WTC11 (cell line): Measurements from ENCODE around the gene METTL23. TPM values are rescaled to one million over a fixed set of nuclear protein-coding genes. Genes with fewer than 3 reads are reported as not detected.
A peak's percentile ranks its signal among the peaks of the same experiment; 100 is the strongest.

Source experiments
- ATAC-seq: fragments of 200-7000 bp; cut with Tn5 transposase; 2 replicates; pipeline ENCODE4 v1.10.0; 2021; ENCODE audit warnings: mild to moderate bottlenecking, moderate library complexity
- CTCF ChIA-PET: fragments of 300-600 bp; sonication (Branson Sonifier 250); formaldehyde crosslinking; loops from one replicate; lab custom pipeline; 2021; ENCODE audit warnings: antibody characterized with exemption; lab: Charles Lee
- POLR2A ChIA-PET: fragments of 350-600 bp; sonication (Branson Sonifier 250); formaldehyde crosslinking; loops from one replicate; lab custom pipeline; 2021; ENCODE audit warnings: antibody characterized with exemption; lab: Charles Lee
- DNase-seq: peaks from one replicate; pipeline ENCODE4 v3.0.0; 2021; ENCODE audit warnings: low spot score
- H3K27ac Mint-ChIP-seq: 2 replicates; pipeline ENCODE4 v1.8.0; 2021; ENCODE audit warnings: mixed read lengths
- H3K27me3 Mint-ChIP-seq: 2 replicates; pipeline ENCODE4 v1.8.0; 2021; ENCODE audit warnings: low read depth, mild to moderate bottlenecking, moderate library complexity, mixed read lengths
- H3K36me3 Mint-ChIP-seq: 2 replicates; pipeline ENCODE4 v1.8.0; 2021; ENCODE audit warnings: mixed read lengths
- H3K4me1 Mint-ChIP-seq: 2 replicates; pipeline ENCODE4 v1.8.0; 2022; ENCODE audit warnings: mixed read lengths
- H3K4me3 Mint-ChIP-seq: 2 replicates; pipeline ENCODE4 v1.8.0; 2021; ENCODE audit warnings: mild to moderate bottlenecking, moderate library complexity, mixed read lengths
- H3K9me3 Mint-ChIP-seq: 2 replicates; pipeline ENCODE4 v1.8.0; 2021; ENCODE audit warnings: mixed read lengths
- ATF2 ChIP-seq: sonication (generic); formaldehyde crosslinking; IDR thresholded peaks from 2 replicates; pipeline ENCODE4 v1.8.1; 2022; ENCODE audit warnings: low read depth, missing genetic modification reagents, borderline replicate concordance
- ATF3 ChIP-seq: sonication (generic); formaldehyde crosslinking; conservative IDR thresholded peaks from 2 replicates; pipeline ENCODE4 v1.8.1; 2022; ENCODE audit warnings: mild to moderate bottlenecking, missing genetic modification reagents
- CREB1 ChIP-seq: sonication (generic); formaldehyde crosslinking; IDR thresholded peaks from 2 replicates; pipeline ENCODE4 v1.8.0; 2023; ENCODE audit warnings: mild to moderate bottlenecking, missing genetic modification reagents
- HMGA2 ChIP-seq: fragments of 250-450 bp; sonication (Bioruptor Pico); IDR thresholded peaks from 2 replicates; pipeline ENCODE4 v1.4.0; 2021; ENCODE audit warnings: mild to moderate bottlenecking, moderate library complexity
- IRF2 ChIP-seq: sonication (generic); formaldehyde crosslinking; IDR thresholded peaks from 2 replicates; pipeline ENCODE4 v1.8.0; 2022; ENCODE audit warnings: low read depth, missing genetic modification reagents, borderline replicate concordance
- MYBL2 ChIP-seq: sonication (generic); formaldehyde crosslinking; IDR thresholded peaks from 2 replicates; pipeline ENCODE4 v1.8.1; 2023; ENCODE audit warnings: mild to moderate bottlenecking, moderate library complexity, missing genetic modification reagents
- NFATC4 ChIP-seq: fragments of 250-450 bp; sonication (Bioruptor Pico); IDR thresholded peaks from 2 replicates; pipeline ENCODE4 v1.9.0; 2021; ENCODE audit warnings: mild to moderate bottlenecking
- PRRX2 ChIP-seq: fragments of 250-450 bp; sonication (Bioruptor Pico); IDR thresholded peaks from 2 replicates; pipeline ENCODE4 v1.8.0; 2021; ENCODE audit warnings: mild to moderate bottlenecking
- RELA ChIP-seq: sonication (generic); formaldehyde crosslinking; IDR thresholded peaks from 2 replicates; pipeline ENCODE4 v1.8.1; 2022; ENCODE audit warnings: missing genetic modification reagents, mild to moderate bottlenecking, borderline replicate concordance
- STAT6 ChIP-seq: sonication (generic); formaldehyde crosslinking; conservative IDR thresholded peaks from 2 replicates; pipeline ENCODE4 v1.8.1; 2023; ENCODE audit warnings: mild to moderate bottlenecking, low read depth, missing genetic modification reagents, moderate library complexity
- TEAD4 ChIP-seq: sonication (generic); formaldehyde crosslinking; IDR thresholded peaks from 2 replicates; pipeline ENCODE4 v1.8.0; 2022; ENCODE audit warnings: mild to moderate bottlenecking, missing genetic modification reagents
- USF2 ChIP-seq: sonication (generic); formaldehyde crosslinking; IDR thresholded peaks from 2 replicates; pipeline ENCODE4 v1.8.1; 2023; ENCODE audit warnings: mild to moderate bottlenecking, missing genetic modification reagents, moderate library complexity
- ZNF232 ChIP-seq: sonication (generic); formaldehyde crosslinking; IDR thresholded peaks from 2 replicates; pipeline ENCODE4 v1.8.0; 2022; ENCODE audit warnings: mild to moderate bottlenecking, missing genetic modification reagents
- ZNF263 ChIP-seq: sonication (generic); formaldehyde crosslinking; IDR thresholded peaks from 2 replicates; pipeline ENCODE4 v1.8.1; 2022; ENCODE audit warnings: low read depth, mild to moderate bottlenecking, moderate library complexity, missing genetic modification reagents
- ZNF416 ChIP-seq: fragments of 250-450 bp; sonication (Bioruptor Pico); IDR thresholded peaks from 2 replicates; pipeline ENCODE4 v1.9.0; 2021; ENCODE audit warnings: mild to moderate bottlenecking, inconsistent platforms
- ZNF423 ChIP-seq: fragments of 250-450 bp; sonication (Bioruptor Pico); IDR thresholded peaks from 2 replicates; pipeline ENCODE4 v2.1.2; 2022; ENCODE audit warnings: mild to moderate bottlenecking, moderate library complexity
- ZNF671 ChIP-seq: fragments of 250-450 bp; sonication (Bioruptor Pico); IDR thresholded peaks from 2 replicates; pipeline ENCODE4 v1.8.0; 2021; ENCODE audit warnings: mild to moderate bottlenecking
- total RNA-seq: library from RNA; stranded (reverse); gene quantifications from 3 replicates; pipeline ENCODE4 v1.2.3, GENCODE V29; 2021
- TF ChIP-seq, protein P1 (sequence below): sonication (generic); formaldehyde crosslinking; IDR thresholded peaks from 2 replicates; pipeline ENCODE4 v1.8.1; 2023; ENCODE audit warnings: mild to moderate bottlenecking, missing genetic modification reagents
- TF ChIP-seq, protein P2 (sequence below): sonication (generic); formaldehyde crosslinking; IDR thresholded peaks from 2 replicates; pipeline ENCODE4 v1.8.1; 2023; ENCODE audit warnings: mild to moderate bottlenecking, missing genetic modification reagents, moderate library complexity
- TF ChIP-seq, protein P3 (sequence below): sonication (generic); formaldehyde crosslinking; IDR thresholded peaks from 2 replicates; pipeline ENCODE4 v1.8.1; 2023; ENCODE audit warnings: mild to moderate bottlenecking, moderate library complexity, missing genetic modification reagents

METTL23 gene
- total RNA-seq, 1 experiment from 2014 or later: 48.5 TPM

DNA sequence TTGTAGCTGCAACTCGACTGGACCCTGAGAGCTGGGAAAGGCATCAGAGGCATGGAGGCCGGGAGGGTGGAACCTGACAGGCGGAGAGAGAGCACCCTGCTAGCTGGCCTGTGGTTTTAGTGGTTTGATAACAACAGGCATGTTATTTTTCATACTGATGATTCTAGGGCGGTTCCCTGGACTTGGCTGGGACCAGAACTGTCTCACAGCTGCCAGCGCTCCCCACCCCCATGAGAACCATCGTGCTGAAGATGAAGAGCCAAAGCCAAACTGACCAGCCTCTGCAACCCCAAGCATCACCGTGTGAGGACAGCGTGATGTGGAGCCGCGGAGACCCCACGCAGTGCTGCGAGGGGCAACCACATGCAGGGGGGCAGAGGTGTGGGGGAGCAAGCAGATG, 44.3 kb upstream of the METTL23 start:
- Mint-ChIP-seq H3K36me3 (no peaks in the 10 kb centered on the region), H3K9me3 (no peaks in the 10 kb centered on the region), H3K27ac (no peak overlapping the region), H3K27me3 (no peaks in the 10 kb centered on the region)
- POLR2A ChIA-PET: no interaction called here
- CTCF ChIA-PET: interaction anchor here (0.6 to 2.6 kb wide), 28 partner anchors 8 to 533 kb away, joined by 3 to 69 read pairs (median 12); partner anchors contain the start of genes JMJD6, METTL23, MGAT5B and PRPSAP1
- no peak for DNase-seq
- TF ChIP-seq CREB1 (CRISPR knock-in tag) (no peak), ATF2 (no peak), ZNF232 (CRISPR knock-in tag) (no peak), ATF3 (CRISPR knock-in tag) (no peak), ZNF416 (no peak), TEAD4 (CRISPR knock-in tag) (no peak), USF2 (CRISPR knock-in tag) (no peak), HMGA2 (CRISPR knock-in tag) (no peak), ZNF263 (CRISPR knock-in tag) (no peak), NFATC4 (CRISPR knock-in tag) (no peak), IRF2 (CRISPR knock-in tag) (no peak), ZNF671 (CRISPR knock-in tag) (no peak)
- TF ChIP-seq, protein P1, sequence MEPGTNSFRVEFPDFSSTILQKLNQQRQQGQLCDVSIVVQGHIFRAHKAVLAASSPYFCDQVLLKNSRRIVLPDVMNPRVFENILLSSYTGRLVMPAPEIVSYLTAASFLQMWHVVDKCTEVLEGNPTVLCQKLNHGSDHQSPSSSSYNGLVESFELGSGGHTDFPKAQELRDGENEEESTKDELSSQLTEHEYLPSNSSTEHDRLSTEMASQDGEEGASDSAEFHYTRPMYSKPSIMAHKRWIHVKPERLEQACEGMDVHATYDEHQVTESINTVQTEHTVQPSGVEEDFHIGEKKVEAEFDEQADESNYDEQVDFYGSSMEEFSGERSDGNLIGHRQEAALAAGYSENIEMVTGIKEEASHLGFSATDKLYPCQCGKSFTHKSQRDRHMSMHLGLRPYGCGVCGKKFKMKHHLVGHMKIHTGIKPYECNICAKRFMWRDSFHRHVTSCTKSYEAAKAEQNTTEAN (CRISPR knock-in tag): no peak
- TF ChIP-seq, protein P2, sequence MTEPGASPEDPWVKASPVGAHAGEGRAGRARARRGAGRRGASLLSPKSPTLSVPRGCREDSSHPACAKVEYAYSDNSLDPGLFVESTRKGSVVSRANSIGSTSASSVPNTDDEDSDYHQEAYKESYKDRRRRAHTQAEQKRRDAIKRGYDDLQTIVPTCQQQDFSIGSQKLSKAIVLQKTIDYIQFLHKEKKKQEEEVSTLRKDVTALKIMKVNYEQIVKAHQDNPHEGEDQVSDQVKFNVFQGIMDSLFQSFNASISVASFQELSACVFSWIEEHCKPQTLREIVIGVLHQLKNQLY (CRISPR knock-in tag): no peak
- TF ChIP-seq, protein P3, sequence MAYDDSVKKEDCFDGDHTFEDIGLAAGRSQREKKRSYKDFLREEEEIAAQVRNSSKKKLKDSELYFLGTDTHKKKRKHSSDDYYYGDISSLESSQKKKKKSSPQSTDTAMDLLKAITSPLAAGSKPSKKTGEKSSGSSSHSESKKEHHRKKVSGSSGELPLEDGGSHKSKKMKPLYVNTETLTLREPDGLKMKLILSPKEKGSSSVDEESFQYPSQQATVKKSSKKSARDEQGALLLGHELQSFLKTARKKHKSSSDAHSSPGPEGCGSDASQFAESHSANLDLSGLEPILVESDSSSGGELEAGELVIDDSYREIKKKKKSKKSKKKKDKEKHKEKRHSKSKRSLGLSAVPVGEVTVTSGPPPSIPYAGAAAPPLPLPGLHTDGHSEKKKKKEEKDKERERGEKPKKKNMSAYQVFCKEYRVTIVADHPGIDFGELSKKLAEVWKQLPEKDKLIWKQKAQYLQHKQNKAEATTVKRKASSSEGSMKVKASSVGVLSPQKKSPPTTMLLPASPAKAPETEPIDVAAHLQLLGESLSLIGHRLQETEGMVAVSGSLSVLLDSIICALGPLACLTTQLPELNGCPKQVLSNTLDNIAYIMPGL (CRISPR knock-in tag): no peak
- TF ChIP-seq, all 79 proteins: peak for 0
- peaks cover 8% of the 10 kb centered on the region for H3K4me1 Mint-ChIP-seq
- no peak for ATAC-seq
- H3K4me3 Mint-ChIP-seq: no peak overlapping the region

- Mint-ChIP-seq H3K27me3 (no peaks in the 10 kb centered on the region), H3K27ac (peak overlapping the region; percentile 27; the same call in 1 of the 2 replicates), H3K4me1 (peaks cover 11% of the 10 kb centered on the region), H3K4me3 (no peak overlapping the region), H3K36me3 (no peaks in the 10 kb centered on the region), H3K9me3 (no peaks in the 10 kb centered on the region)
- ChIA-PET POLR2A (no interaction called here), CTCF (interaction anchor here (0.6 to 2.5 kb wide), 10 partner anchors 7 to 161 kb away, joined by 3 to 19 read pairs (median 6); no protein-coding TSS in a partner anchor)
- TF ChIP-seq RELA (CRISPR knock-in tag) (no peak), PRRX2 (no peak), ZNF423 (no peak), MYBL2 (CRISPR knock-in tag) (no peak), ZNF263 (CRISPR knock-in tag) (no peak), STAT6 (CRISPR knock-in tag) (no peak)
- TF ChIP-seq, protein P3 (CRISPR knock-in tag): no peak
- ATAC-seq (peak; percentile 39), DNase-seq (peak; percentile 66)
These were observed 43.5 kb upstream of the METTL23 start for GRCh38 chr17:76683011-76683755.
